ENCODE results near the gene CLDN6. TPM values are rescaled to one million over a fixed set of nuclear protein-coding genes. Genes with fewer than 3 reads are reported as not detected.

CLDN6 gene
- total and polyA plus RNA-seq, 9 of the 15 experiments (the other 6 are each of a cell fraction or from before 2014, with no cell fraction given): 0.22 to 0.75 (median 0.38) TPM; not detected in 3

- TF ChIP-seq SP2 (IDR thresholded peaks at IDR 0.05; ENCODE audit: extremely low read depth, low read depth, low read length, poor library complexity, severe bottlenecking) (peak; percentile 81), WHSC1 (IDR thresholded peaks at IDR 0.05; ENCODE audit: low read length) (no peak), PKNOX1 (IDR thresholded peaks at IDR 0.05) (peak; percentile 98), KAT7 (CRISPR knock-in tag; IDR thresholded peaks at IDR 0.05; ENCODE audit: borderline replicate concordance) (no peak), CHD1 (IDR thresholded peaks at IDR 0.05; ENCODE audit: low read length) (no peak), NFRKB (IDR thresholded peaks at IDR 0.05; ENCODE audit: low read depth) (no peak), HNRNPK (IDR thresholded peaks at IDR 0.05; ENCODE audit: low read depth, low read length, poor library complexity, severe bottlenecking) (no peak), TRIM24 (IDR thresholded peaks at IDR 0.05) (no peak), MLLT1 (IDR thresholded peaks at IDR 0.05) (peak in 1 of 2 experiments; percentile 68; a peak in 1 of 4 replicates), ZBTB43 (CRISPR knock-in tag; IDR thresholded peaks at IDR 0.05) (no peak), RBM39 (optimal IDR thresholded peaks at IDR 0.05; ENCODE audit: low read depth, low read length) (no peak), NONO (IDR thresholded peaks at IDR 0.05; ENCODE audit: low read depth in 2 of 2, low read length in 1 of 2) (no peak), CXXC5 (CRISPR knock-in tag; IDR thresholded peaks at IDR 0.05) (peak; percentile 87)
These were observed 14.3 kb downstream of the CLDN6 start (continued) for GRCh38 chr16:3003582-3004270.

All from K562 (cell line).